ENCODE results near the gene BORCS5.

DNA sequence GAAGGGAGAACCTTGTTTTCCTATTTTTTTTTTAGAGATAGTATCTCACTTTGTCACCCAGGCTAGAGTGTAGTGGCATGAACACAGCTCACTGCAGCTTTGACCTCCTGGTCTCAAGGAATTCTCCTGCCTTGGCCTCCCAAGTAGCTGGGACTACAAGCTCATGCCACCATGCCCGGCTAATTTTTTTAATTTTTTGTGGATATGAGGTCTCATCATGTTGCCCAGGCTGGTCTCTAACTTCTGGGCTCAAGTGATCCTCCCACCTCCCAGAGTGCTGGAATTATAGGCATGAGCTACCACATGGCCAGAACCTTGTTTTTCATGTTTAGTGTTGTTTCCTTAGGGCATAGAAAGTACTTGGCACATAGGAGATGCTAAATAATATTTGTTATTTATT is 20.4 kb upstream of the BORCS5 start:
- TF ChIP-seq, protein P1, sequence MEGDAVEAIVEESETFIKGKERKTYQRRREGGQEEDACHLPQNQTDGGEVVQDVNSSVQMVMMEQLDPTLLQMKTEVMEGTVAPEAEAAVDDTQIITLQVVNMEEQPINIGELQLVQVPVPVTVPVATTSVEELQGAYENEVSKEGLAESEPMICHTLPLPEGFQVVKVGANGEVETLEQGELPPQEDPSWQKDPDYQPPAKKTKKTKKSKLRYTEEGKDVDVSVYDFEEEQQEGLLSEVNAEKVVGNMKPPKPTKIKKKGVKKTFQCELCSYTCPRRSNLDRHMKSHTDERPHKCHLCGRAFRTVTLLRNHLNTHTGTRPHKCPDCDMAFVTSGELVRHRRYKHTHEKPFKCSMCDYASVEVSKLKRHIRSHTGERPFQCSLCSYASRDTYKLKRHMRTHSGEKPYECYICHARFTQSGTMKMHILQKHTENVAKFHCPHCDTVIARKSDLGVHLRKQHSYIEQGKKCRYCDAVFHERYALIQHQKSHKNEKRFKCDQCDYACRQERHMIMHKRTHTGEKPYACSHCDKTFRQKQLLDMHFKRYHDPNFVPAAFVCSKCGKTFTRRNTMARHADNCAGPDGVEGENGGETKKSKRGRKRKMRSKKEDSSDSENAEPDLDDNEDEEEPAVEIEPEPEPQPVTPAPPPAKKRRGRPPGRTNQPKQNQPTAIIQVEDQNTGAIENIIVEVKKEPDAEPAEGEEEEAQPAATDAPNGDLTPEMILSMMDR (IDR thresholded peaks at IDR 0.05) = no peak
- no peak for TF ChIP-seq JUNB (IDR thresholded peaks at IDR 0.05)
- no peak for TF ChIP-seq FOSB (CRISPR knock-in tag; IDR thresholded peaks at IDR 0.05)
- no peak for TF ChIP-seq NPAS2 (CRISPR knock-in tag; IDR thresholded peaks at IDR 0.05; ENCODE audit: borderline replicate concordance)
- no peak for TF ChIP-seq POLR2A (IDR thresholded peaks at IDR 0.05; ENCODE audit: low read length)
- TF ChIP-seq FOSL2 (IDR thresholded peaks at IDR 0.05) = no peak
- TF ChIP-seq FOSL2 (CRISPR knock-in tag; IDR thresholded peaks at IDR 0.05) = no peak
- no peak for TF ChIP-seq CEBPB (IDR thresholded peaks at IDR 0.05)
- TF ChIP-seq, protein P2, sequence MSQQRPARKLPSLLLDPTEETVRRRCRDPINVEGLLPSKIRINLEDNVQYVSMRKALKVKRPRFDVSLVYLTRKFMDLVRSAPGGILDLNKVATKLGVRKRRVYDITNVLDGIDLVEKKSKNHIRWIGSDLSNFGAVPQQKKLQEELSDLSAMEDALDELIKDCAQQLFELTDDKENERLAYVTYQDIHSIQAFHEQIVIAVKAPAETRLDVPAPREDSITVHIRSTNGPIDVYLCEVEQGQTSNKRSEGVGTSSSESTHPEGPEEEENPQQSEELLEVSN (IDR thresholded peaks at IDR 0.05; ENCODE audit: borderline replicate concordance, low read depth) = no peak
- TF ChIP-seq, protein P3, sequence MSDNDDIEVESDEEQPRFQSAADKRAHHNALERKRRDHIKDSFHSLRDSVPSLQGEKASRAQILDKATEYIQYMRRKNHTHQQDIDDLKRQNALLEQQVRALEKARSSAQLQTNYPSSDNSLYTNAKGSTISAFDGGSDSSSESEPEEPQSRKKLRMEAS (IDR thresholded peaks at IDR 0.05) = no peak
- TF ChIP-seq, protein P4, sequence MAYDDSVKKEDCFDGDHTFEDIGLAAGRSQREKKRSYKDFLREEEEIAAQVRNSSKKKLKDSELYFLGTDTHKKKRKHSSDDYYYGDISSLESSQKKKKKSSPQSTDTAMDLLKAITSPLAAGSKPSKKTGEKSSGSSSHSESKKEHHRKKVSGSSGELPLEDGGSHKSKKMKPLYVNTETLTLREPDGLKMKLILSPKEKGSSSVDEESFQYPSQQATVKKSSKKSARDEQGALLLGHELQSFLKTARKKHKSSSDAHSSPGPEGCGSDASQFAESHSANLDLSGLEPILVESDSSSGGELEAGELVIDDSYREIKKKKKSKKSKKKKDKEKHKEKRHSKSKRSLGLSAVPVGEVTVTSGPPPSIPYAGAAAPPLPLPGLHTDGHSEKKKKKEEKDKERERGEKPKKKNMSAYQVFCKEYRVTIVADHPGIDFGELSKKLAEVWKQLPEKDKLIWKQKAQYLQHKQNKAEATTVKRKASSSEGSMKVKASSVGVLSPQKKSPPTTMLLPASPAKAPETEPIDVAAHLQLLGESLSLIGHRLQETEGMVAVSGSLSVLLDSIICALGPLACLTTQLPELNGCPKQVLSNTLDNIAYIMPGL (CRISPR knock-in tag; IDR thresholded peaks at IDR 0.05; ENCODE audit: borderline replicate concordance) = no peak
- no peak for TF ChIP-seq MAZ (IDR thresholded peaks at IDR 0.05; ENCODE audit: borderline replicate concordance, low read depth, low read length)
- no peak for TF ChIP-seq SMC3 (IDR thresholded peaks at IDR 0.05)
- no peak for TF ChIP-seq NFE2L2 (conservative IDR thresholded peaks at IDR 0.05; ENCODE audit: low read length)
